Stimulated activated CD4-positive, alpha-beta T cell treated with anti-CD3 and anti-CD28 coated beads, Interleukin-4, amount 100 ng/mL, for 48 hours (primary cell): ENCODE data around the gene IL10RA.
A peak's percentile ranks its signal among the peaks of the same experiment; 100 is the strongest.
"Not testable (repeated sequence)": the region's sequence is repeated elsewhere in the genome, so short reads cannot be mapped to it uniquely, and the experiment has no call there.

Experiments used
- DNase-seq, 2 donors: peaks; one replicate each; pipeline ENCODE4 v3.0.0-alpha.2; 2020; ENCODE audit warnings: low read depth in 2 of 2

IL10RA gene

DNA sequence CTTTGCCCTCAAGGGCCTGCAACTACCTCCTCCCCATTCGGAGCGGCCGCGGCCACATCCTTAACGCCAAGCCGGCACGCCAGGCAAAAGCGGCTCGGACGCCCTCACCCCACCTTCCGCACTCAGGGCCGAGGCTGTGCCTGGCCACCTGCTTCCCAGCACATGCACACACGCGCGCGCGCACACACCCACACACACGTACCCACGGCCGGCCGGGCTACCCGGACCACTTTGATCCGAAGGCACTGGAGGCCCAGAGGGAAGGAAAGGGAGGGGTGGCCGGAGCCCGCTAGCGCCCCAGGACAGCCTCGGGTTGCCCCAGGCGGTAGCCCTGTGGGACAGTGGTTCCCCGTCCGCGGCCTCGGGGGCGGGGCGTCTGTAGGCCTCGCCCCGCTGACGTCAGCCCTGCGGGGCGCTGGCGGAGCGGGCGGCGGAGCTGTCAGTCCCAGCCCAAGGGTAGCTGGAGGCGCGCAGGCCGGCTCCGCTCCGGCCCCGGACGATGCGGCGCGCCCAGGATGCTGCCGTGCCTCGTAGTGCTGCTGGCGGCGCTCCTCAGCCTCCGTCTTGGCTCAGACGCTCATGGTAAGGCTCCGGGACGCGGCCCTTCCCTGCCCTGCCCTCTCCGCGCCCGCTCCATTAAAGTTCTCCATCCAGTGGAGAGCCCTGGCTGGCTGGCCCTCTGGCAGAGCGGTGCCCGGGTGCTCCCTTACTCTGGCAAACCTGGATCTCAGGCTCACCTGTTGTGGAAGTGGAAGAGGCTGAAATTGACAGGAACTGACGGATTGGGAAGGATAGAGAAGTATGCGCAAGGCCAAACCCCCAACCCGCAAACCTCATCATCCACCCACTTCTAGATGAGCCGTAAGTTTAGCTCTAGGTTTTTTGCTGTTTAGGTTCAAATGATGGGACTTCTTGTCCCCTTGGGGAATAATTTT, at the start of gene IL10RA:
IL10RA (plus strand) TSS at position 442 of the 935 bp plus-strand sequence; CDS start at position 516, 74 bp downstream.
- DNase-seq = peak; percentile 78

DNA sequence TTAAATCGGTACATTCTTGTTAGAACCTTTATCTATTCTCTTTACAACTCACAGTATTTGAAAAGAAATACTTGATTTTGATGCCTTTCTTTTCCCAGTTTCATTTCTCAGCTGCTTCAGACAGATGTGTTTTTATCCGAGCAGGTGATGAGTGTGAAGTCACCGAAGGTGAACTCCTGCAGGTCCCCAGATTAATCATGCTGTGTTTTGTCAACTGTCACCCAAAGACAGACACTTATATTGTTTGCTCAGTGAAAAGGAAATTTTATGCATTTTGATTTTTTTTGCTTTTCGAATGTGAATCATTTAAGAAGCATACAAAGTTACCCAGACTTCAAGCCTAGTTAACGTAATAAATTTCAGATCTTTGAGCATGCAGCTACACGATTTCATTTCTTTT, 49.2 kb upstream of the IL10RA start:
- no peak for DNase-seq

DNA sequence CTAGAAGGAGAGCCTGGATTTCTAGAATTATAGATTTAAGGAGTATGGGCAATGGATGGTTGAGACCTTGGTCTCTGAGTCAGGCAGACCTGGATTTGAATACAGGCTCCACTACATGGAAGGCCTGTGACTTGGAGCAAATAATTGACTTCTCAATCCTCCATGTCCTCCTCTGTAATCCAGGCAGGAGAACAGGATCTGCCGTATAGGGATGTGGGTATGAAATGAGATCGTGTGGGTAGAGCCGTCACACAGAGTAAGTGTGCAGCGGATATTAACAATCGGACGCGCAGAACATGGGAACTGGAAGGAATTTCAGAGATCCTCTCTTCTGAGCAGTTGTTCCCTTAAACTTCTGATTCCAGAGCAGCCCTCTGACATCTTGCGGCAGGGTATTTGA, 45.5 kb upstream of the IL10RA start:
- no peak for DNase-seq

DNA sequence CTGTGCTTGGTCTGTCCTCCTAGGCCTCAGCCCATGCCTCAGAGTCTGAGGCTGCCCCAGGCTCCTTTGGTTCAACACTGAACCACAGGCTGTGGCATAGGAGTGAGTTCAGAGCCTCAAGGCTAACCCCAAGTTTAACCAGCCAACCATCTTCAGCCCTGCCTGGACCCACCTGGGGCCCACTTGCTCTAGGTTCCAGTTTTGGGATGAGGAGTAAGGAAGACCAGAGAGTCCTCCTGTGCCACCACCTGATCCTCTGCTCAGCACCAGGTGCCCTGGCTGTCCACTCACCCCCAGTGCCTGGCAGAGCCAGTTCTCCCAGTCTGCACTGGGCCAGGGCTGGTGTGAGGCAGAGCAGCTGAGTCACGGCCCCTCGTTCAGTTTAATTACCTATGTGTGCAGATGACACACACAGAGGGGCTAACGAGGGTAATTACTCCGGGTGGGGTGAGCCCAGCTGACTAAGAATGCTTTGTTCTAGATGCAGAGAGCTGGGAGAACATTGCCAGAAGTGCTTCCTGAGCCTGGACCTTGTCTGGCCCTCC, 45.0 kb upstream of the IL10RA start:
- DNase-seq = no peak

DNA sequence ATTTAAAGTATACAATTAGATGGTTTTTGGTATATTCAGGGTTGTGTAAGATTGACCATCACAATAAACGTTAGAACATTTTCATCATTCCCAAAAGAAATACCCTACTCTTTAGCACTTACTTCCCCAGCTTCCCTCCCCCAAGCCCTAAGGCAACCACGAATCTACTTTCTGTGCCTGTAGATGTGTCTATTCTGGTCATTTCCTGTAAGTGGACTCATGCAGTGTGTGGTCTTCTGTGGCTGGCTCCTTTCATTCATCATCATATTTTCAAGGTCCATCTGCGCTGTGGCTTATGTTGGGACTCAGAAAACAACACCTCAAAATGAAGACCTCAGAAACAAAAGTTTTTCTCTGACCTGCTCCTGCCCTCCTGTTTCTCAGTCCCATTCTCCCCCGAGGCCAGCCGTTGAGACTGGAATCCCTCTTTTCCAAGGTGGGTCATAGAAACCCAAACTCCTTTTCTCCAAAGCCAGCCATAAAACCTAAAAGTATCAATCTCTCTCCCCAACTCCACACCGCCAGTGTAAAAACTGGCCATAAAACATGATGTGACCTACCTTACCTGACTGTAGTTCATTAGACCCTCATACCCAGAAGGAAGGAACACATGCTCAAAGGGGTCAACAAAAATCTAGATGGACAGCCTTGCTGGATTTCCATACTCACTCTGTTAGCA, 44.1 kb upstream of the IL10RA start:
- no peak for DNase-seq

DNA sequence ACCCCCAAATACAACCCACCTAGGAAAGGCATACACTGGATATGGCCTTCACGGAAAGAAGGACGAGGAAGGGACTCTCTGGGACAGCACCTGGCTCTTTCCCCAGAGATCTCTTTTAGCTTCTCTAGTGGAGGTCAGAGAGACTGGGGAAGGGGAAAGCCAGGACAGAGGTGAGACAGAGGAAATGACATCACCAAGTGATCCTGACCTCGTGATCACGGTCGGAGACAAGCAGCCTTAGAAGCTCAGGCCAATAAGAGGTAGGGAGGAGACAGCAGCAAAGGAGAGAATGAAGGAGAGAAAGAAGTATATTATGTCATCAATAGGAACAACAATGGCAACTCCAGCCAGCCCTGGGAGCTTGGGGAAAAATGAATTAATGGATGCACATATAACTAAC, 41.6 kb upstream of the IL10RA start:
- DNase-seq = no peak

DNA sequence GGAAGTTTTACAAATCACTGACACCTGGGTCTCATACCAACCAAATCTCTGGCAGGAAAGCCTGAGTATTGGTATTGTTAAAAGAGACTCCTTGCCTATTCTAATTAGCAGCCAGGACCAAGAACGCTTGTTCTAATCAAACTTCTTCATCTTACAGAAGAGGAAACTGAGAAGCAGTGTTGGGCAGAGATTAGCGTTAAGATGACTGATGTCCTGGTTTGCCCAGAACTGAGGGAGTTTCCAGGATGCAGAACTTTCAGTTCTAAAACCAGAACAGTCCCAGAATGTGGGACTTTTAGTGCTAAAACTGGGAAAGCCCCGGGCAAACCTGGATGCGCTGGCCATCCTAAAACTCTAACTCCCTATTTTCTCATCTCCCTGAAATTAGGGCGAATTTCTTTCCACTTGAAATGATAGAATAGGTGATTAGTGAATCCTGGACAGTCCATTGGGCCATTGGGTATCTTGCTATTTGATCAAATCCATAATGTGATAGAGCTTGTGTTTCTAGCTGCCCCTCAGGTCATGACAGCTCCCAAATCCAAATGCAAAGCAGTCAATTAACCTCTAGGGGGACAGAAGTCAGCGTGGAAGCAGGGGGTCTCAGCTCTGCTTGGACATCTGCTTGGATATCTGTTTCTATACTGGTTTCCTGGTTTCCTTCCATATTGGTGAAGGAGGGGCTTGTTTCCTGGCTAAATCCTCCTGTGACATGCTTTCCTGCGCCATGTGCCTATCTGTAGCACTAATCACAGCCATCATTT, 41.0 kb upstream of the IL10RA start:
- no peak for DNase-seq

DNA sequence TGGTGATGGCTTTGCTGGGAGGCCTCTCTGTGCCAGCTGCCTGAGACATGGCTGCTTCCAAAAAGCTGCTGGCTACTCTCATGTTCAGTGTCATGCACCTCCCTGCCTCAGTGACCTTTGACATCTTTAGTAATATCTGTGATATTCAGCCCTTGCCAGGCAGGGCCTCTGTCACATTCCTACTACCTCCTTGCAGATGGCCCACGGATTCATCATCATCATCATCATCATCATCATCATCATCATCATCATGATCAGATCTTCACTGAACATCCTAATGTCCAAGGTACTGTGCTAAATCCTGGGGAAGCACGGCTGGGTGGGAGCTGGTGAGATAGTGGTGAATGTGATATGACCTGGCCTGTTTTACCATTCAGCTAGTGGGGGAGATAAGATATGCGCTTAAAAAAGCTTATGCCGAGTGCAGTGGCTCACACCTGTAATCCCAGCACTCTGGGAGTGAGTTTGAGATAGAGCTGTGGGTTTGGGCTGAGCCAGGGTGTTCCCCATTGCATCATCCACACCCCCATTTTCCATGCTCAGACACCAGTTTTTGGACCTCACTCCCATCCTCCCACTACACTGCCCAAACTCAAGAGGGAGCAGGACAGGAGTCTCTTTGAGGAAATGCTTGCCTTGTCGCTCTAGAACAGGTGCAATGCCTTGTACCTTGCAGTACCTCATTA, 39.9 kb upstream of the IL10RA start:
- DNase-seq = no peak

DNA sequence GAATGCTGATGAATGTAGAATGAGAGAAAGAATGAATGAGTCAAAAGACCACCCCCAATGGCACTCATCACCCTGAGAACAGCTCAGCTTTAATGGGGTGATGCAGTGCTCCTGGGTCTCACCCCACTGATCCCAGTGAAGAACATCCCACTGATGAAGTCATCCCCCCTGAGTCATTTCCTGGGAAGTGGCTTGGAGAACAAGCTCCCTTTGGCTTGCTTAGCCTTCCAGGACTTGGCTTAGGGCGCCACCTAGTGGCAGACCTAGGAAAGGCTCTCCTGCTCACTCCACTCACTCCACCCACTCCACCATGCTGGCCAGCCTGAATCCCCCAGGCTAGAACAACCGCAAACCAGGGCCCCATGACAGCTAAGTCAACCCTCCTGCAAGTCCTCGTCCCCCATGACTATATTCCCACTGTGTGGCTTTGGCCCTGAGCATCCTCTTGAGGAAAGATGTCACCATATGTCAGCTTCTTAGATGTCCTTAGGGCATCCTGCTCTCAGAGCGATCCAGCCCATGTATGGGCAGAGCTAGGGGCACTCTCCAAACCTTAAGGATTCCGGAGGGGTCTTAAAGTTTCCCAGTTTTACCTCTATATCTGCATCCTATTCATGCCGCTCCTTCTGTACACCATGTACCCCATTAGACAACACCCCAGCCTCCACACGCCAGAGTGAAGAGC, 39.2 kb upstream of the IL10RA start:
- DNase-seq = peak; percentile 81 to 90

DNA sequence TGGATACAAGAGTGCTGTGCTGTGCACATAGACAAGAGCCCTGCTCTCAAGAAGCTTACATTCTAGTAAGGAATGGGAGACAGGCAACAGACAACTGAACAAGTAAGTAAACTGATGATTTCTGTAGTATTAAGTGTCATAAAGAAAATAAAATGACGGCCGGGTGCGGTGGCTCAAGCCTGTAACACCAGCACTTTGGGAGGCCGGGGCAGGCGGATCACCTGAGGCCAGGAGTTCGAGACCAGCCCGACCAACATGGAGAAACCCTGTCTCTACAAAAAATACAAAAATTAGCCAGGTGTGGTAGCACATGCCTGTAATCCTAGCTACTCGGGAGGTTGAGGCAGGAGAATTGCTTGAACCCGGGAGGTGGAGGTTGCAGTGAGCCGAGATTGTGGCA, 38.4 kb upstream of the IL10RA start:
- not testable (repeated sequence) for DNase-seq

DNA sequence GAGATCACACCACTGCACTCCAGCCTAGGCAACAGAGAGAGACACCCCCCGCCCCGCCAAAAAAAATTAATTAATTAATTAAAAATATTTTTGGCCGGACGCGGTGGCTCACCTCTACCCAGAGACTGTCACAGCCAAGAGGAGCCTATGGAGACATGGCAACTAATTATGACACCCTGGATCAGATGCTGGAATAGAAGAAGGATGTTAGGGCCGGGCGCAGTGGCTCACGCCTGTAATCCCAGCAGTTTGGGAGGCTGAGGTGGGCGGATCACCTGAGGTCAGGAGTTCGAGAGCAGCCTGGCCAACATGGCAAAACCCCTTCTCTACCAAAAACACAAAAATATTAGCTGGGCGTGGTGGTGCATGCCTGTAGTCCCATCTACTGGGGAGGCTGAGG, 37.7 kb upstream of the IL10RA start:
- not testable (repeated sequence) for DNase-seq

DNA sequence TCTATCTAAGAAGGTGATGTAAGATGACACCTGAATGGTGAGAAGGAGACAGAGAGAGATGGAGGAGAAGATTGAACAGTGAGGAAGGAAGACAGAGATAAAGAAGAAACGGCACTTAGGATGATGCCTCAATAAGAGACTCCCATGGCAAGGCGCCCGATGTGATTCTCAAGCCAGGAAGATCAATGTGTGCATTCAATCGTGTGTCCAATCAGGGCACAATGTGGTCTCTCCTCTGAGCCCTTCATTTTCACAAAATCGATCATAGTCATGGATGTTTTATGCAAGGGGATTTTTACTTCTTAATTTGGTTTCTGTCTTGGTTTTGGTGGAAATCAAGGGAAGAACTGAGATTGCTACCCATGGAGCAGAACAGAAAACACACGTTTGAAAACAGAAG, 37.1 kb upstream of the IL10RA start:
- DNase-seq = no peak

DNA sequence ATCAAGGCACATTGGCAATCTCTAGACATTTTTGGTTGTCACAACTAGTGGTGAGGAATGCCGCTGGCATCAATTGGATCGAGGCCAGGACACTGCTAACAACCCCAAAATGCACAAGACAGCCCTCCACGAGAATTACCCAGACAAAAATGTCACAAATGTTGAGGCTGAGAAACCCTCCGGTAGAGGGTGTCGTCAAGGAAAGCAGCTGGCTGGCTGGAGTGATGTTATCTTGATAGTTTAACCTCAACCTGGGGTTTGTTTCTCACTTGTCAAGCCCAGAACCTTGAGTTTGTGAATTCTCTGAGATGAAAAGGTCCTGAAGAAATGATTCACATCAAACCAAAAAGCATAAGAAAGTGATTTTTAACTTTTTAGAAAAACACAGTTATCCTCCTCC, 35.9 kb upstream of the IL10RA start:
- peak in 1 of 2 donors; percentile 39 for DNase-seq

DNA sequence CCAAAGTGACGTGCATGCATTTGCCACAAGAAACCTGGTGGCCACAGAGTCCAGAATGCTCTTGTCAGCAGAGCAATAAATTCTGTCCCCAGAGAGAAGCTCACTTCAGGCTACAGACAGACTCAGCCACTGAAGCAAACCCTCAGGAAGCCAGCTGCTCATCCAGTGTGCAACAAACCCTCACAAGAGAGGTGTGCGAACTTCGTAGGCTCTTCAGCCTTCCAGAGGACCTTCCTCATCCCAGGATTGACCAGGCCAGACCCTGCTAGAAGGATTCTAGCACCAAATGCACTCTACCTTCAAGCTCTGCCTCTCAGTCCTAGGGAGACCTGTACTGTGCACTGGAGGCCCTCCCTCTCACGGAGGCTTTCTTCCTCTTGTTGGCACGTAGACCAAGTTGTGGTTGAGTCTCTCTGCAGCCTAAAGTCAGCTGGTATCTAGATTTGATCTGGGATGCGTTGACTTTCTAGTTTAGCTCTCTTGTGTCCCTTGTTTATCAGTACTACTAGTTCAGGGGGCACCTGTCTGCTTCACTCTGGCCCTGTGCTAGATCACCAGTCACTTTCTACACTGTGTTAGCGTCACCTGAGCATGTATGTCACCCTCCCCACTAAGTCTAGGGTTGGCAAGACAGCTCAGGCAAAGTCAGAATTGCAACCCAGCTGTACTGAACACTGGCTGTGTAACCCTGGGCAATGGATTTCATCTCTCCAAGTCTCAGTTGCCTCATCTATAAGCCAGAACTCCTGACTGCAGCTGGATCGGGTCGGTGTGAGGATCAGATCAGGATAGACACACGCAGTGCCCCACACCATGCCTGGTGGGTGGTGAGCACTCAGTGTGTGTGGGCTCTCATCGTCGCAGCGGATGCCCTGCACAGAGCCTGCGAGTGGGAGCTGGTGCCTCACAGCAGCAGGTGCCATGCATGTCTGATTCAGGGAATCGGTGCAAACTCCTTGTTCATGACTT, 34.9 kb upstream of the IL10RA start:
- no peak for DNase-seq

DNA sequence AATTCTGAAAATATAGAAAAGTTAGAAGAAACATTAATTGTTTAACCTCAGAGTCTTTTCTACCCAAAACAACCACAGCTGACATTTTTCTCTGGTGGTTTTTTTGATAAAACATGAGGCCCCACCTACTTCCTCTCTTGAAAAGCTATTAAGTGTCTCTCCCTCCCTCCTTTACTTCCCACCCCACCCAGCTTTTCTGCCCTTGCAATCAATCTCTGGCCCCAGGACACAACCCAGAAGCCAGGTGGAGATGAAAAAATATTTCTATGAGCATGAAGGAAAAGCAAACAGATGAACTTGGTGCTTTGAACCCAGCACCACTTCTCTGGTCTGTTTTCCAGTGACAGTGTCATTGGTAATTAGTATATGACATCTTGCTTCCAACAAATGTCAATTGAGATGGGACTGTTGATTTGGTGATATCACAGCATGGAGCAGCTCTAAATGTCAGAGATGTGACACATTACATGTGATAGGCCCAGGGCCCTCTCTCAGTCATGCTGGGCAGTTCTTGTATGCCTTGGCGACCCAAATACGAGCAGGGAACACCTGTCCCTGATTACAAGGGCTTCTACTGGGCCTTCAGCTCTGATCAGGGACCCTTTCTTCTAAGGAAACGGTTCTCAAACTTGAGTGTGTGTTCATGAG, 33.0 kb upstream of the IL10RA start:
- no peak for DNase-seq

DNA sequence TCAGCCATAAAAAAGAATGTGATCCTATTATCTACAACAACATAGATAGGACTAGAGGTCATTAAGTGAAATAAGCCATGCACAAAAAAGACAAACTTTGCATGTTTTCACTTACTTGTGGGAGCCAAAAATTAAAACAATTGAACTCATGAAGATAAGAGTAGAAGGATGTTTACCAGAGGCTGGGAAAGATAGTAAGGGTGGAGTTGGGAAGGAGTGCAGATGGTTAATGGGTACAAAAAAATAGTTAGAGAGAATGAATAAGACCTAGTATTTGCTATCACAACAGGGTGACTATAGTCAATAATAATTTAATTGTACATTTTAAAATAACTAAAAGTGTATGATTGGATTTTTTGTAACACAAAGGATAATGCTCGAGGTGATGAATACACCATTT, 27.2 kb upstream of the IL10RA start:
- no peak for DNase-seq

DNA sequence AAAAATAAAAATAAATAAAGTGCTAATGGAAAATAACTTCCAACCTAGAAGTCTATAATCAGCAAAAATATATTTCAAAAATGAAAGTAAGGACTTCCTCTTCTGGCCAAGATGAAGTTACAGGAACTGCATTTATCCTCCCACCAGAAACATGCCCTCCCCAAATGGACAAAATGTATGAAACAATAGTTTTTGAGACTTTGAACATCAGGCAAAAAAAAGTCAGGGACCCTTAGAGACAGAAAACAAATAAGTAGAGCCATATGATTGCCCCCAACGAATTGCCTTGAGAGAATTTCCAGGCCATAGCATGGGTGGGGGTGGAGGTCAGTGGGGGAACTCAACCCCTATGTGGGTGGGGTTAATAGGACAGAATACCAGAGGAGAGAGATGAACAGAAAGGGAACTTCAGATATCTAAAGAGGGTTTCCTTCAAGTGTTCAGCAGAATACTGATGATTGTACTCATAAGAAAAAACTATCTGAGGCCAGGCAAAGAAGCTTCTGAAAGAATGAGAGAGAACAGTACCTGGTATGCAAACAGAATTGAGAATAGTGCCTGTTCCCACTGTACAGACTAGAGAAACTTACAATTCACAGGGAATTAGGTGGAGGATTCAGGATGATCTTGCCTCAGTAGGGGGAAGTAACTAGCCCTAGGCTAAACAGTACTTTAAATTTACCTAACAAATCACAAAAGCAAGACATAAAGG, 26.6 kb upstream of the IL10RA start:
- no peak for DNase-seq

DNA sequence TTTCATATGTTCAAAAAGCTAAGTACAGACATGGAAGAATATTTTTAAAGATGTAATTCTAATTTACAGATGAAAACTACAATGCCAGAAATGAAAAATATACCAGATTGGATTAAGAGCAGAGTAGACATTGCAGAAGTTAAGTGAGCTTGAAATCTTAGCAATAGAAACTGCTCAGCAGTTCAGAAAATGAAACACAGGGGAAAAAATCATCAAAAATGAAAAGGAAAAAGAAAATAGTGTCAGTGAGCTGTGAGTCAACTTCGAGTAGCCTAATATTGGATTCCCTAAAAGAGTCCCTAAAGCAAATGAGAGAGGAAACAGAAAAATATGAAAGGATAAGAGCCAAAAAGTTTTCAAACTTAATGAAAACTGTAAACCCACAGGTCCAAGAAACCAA, 25.8 kb upstream of the IL10RA start:
- no peak for DNase-seq

DNA sequence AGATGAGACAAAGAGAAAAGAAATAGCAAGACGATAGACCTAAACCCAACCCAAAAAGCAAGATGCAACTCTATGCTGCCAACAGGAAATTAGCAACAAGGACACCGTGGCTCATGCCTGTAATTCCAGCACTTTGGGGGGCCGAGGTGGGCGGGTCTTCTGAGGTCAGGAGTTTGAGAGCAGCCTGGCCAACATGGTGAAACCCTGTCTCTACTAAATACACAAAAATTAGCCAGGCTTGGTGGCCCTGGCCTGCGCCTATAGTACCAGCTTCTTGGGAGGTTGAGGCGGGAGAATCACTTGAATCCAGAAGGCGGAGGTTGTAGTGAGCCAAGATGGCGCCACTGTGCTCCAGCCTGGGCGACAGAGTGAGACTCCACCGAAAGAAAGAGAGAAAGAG, 24.3 kb upstream of the IL10RA start:
- DNase-seq = no peak
